Upper lobe of left lung (tissue), 6 donors: ENCODE measurements around the gene KRT35. TPM values are rescaled to one million over a fixed set of nuclear protein-coding genes. Genes with fewer than 3 reads are reported as not detected.
A peak's percentile ranks its signal among the peaks of the same experiment; 100 is the strongest.

Experiments used
- ATAC-seq, 2 donors: fragments of 200-7000 bp; cut with Tn5 transposase; one replicate each; pipeline ENCODE4 v1.9.1; 2022; ENCODE audit warnings: mild to moderate bottlenecking in 2 of 2, moderate library complexity in 2 of 2; ENCODE audit not compliant: low FRiP score in 2 of 2
- DNase-seq, 2 donors: peaks; one replicate each; pipeline ENCODE4 v3.0.0-alpha.2; 2019 to 2020
- H3K27ac ChIP-seq, 4 donors: fragments of 200-600 bp; sonication (generic); one replicate each; pipeline ENCODE4 v1.5.1; 2016 to 2019
- H3K27me3 ChIP-seq, 4 donors: fragments of 200-600 bp; sonication (generic); one replicate each; pipeline ENCODE4 v1.5.1; 2017 to 2019
- H3K36me3 ChIP-seq, 4 donors: fragments of 200-600 bp; sonication (generic); one replicate each; pipeline ENCODE4 v1.5.1; 2016 to 2019
- H3K4me1 ChIP-seq, 4 donors: fragments of 200-600 bp; sonication (generic); one replicate each; pipeline ENCODE4 v1.5.1; 2018 to 2019
- H3K4me3 ChIP-seq, 4 donors: fragments of 200-600 bp; sonication (generic); one replicate each; pipeline ENCODE4 v1.5.1; 2017 to 2019; ENCODE audit warnings: mild to moderate bottlenecking in 2 of 4, moderate library complexity in 1 of 4
- H3K9me3 ChIP-seq, 4 donors: fragments of 200-600 bp; sonication (generic); one replicate each; pipeline ENCODE4 v1.5.1; 2018 to 2019
- CTCF ChIP-seq, 6 experiments: fragments of 450-650 bp in 4 of 6; fragments of 200-600 bp in 2 of 6; sonication (generic) in 2 of 6; IDR thresholded peaks; one replicate each; pipeline ENCODE4 v1.5.1; 2016 to 2019; ENCODE audit warnings: antibody characterized with exemption in 6 of 6
- EP300 ChIP-seq, 4 donors: sonication (generic); formaldehyde crosslinking; IDR thresholded peaks; one replicate each; pipeline ENCODE4 v1.5.1; 2017; ENCODE audit warnings: antibody characterized with exemption in 4 of 4, control low read depth in 2 of 4
- POLR2A ChIP-seq, 4 donors: fragments of 450-650 bp; IDR thresholded peaks; one replicate each; pipeline ENCODE4 v1.5.1; 2016 to 2017; ENCODE audit warnings: antibody characterized with exemption in 4 of 4, mild to moderate bottlenecking in 2 of 4
- POLR2AphosphoS5 ChIP-seq, 2 donors: sonication (generic); formaldehyde crosslinking; IDR thresholded peaks; one replicate each; pipeline ENCODE4 v1.5.1; 2017; ENCODE audit warnings: antibody characterized with exemption in 2 of 2
- WGBS, 2 donors: methylation state at CpG; one replicate each; pipeline ENCODE4 v1.1.5; 2017 to 2018; 5-methylcytosine and 5-hydroxymethylcytosine counted together
- total RNA-seq, 6 donors: library from RNA; depleted of rRNA in 4 of 6; stranded (reverse); fragments of >200 nt in 4 of 6; gene quantifications; one replicate each; pipeline versions ENCODE4 v1.1.0 to v1.2.1, GENCODE V29; 2016 to 2021
- donor health status: DM: no; HTN: no; CAD: no; lungs with moderate emphysema.
- donor health status: DM: no; HTN: yes; CAD: no; lungs with severe emphysema.

Gene KRT35
- total RNA-seq, 6 donors from 2014 or later, result not detected

- ATAC-seq (no peak), DNase-seq (peak in 1 of 2 donors; percentile 6)
- Histone ChIP-seq H3K9me3 (no peaks in the 10 kb centered on the region), H3K27me3 (no peaks in the 10 kb centered on the region), H3K36me3 (no peaks in the 10 kb centered on the region), H3K4me1 (no peaks in the 10 kb centered on the region), H3K4me3 (no peak overlapping the region), H3K27ac (no peak overlapping the region)
- TF ChIP-seq POLR2A (IDR thresholded peaks at IDR 0.05) (no peak), POLR2AphosphoS5 (IDR thresholded peaks at IDR 0.05) (no peak), CTCF (IDR thresholded peaks at IDR 0.05) (no peak), EP300 (IDR thresholded peaks at IDR 0.05) (no peak)
- 93 to 98% methylated on average over 9 to 10 of the region's 10 CpGs for WGBS, 2 donors
Measured at GRCh38 chr17:41480581-41480980, 370 bp downstream of the KRT35 start.

GRCh38 chr17:41480136-41480535, 815 bp downstream of the KRT35 start:
- Histone ChIP-seq H3K4me3 (no peak overlapping the region), H3K4me1 (no peaks in the 10 kb centered on the region), H3K36me3 (no peaks in the 10 kb centered on the region), H3K27me3 (no peaks in the 10 kb centered on the region), H3K9me3 (no peaks in the 10 kb centered on the region), H3K27ac (no peak overlapping the region)
- WGBS, 2 donors, result 61 to 82% methylated on average over 2 of the region's 2 CpGs
- no peak for ATAC-seq
- DNase-seq, result no peak
- TF ChIP-seq POLR2A (IDR thresholded peaks at IDR 0.05), result no peak
- no peak for TF ChIP-seq CTCF (IDR thresholded peaks at IDR 0.05)
- TF ChIP-seq EP300 (IDR thresholded peaks at IDR 0.05), result no peak
- TF ChIP-seq POLR2AphosphoS5 (IDR thresholded peaks at IDR 0.05), result no peak

DNA sequence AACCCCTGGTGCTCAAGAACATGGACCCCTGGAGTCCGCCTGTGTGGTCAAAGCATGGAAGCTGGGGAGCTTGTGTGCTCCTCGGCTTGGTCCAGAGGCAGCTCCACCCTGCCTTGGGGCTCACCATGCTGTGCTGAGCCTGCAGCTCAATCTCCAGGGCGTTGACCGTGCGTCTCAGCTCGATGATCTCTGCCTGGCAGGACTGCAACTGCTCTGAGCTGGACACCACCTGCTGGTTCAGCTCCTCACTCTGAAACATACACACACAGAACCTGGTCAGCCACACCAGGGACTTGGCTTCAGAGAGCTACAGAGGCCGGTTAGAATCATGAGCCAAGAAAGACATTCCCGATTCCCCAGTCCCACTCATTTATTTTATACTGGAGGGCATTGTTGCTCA, 2.7 kb downstream of the KRT35 start:
- TF ChIP-seq EP300 (IDR thresholded peaks at IDR 0.05), result no peak
- no peak for TF ChIP-seq POLR2AphosphoS5 (IDR thresholded peaks at IDR 0.05)
- TF ChIP-seq POLR2A (IDR thresholded peaks at IDR 0.05), result no peak
- no peak for TF ChIP-seq CTCF (IDR thresholded peaks at IDR 0.05)
- H3K4me3 ChIP-seq, result no peak overlapping the region
- no peaks in the 10 kb centered on the region for H3K36me3 ChIP-seq
- WGBS, 2 donors, result 95 to 97% methylated on average over 3 to 8 of the region's 8 CpGs
- DNase-seq (no peak), ATAC-seq (no peak)
- H3K9me3 ChIP-seq, result no peaks in the 10 kb centered on the region
- H3K27me3 ChIP-seq, result no peaks in the 10 kb centered on the region
- H3K27ac ChIP-seq, result no peak overlapping the region
- no peaks in the 10 kb centered on the region for H3K4me1 ChIP-seq

DNA sequence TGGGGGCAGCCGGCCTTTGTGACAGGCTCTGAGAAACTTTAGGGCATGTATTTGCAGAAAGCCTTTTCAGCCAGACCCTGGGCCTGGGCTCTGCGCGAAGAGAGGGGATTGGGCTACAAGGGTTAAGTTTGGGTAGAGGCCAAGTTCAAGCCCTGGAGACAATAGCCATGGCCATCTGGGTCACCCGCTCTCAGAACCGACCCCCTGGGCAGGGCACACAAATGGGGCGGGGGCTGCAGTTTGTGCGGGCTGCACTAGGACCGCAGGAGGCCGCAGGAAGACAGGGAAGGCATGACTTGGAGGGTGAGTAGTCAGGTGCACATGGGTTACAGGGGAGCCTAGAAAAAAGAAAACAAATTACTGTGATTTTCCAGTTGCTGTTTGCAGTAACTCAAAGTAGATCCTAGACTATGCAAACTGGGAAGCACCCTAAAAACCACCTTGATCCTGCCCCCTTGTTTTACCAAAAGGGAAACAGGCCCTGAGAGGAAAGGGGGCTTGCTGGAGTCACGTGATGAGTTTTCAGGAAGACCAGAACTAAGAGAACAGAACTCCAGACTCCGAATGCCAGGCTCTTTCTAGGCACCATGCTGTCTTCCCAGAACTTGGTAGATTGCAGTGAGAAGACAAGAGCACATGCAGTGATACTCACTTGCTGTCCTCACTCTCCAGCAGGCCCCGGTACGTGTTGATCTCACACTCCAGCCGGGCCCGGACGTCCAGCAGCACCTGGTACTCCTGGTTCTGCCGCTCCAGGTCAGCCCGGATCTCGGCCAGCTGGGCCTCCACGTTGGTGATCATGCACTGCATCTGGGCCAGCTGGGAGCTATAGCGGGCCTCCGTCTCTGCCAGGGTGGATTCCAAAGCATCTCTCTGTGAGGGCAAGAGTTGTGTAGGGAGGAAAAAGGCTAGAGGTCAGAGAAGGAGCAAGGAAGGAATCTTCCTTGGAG, 3.8 kb downstream of the KRT35 start:
- no peak for TF ChIP-seq POLR2AphosphoS5 (IDR thresholded peaks at IDR 0.05)
- no peak for TF ChIP-seq CTCF (IDR thresholded peaks at IDR 0.05)
- no peak for TF ChIP-seq EP300 (IDR thresholded peaks at IDR 0.05)
- TF ChIP-seq POLR2A (IDR thresholded peaks at IDR 0.05), result no peak
- no peaks in the 10 kb centered on the region for H3K27me3 ChIP-seq
- 86 to 88% methylated on average over 21 to 22 of the region's 22 CpGs for WGBS, 2 donors
- no peak overlapping the region for H3K27ac ChIP-seq
- H3K4me3 ChIP-seq, result no peak overlapping the region
- H3K4me1 ChIP-seq, result no peaks in the 10 kb centered on the region
- DNase-seq (peak in 1 of 2 donors; percentile 64), ATAC-seq (no peak)
- no peaks in the 10 kb centered on the region for H3K9me3 ChIP-seq
- H3K36me3 ChIP-seq, result no peaks in the 10 kb centered on the region
